PC-3 (cell line): ENCODE data around the gene LRRC3. TPM values are rescaled to one million over a fixed set of nuclear protein-coding genes. Genes with fewer than 3 reads are reported as not detected.

Experiments
- ATAC-seq: fragments of 200-7000 bp; cut with Tn5 transposase; 2 replicates; pipeline ENCODE4 v1.9.1; 2020; ENCODE audit warnings: mild to moderate bottlenecking, moderate library complexity
- BruUV-seq: library from RNA; stranded (reverse); fragments of 400-500 nt; replicated peaks from 2 replicates; lab custom pipeline; 2021; lab: Mats Ljungman, UMichigan
- CTCF ChIA-PET: fragments of 300-600 bp; sonication (Branson Sonifier 250); formaldehyde crosslinking; loops from one replicate; lab custom pipeline; 2022; ENCODE audit warnings: antibody characterized with exemption; lab: Charles Lee
- POLR2A ChIA-PET: fragments of 300-600 bp; sonication (Branson Sonifier 250); formaldehyde crosslinking; loops from one replicate; lab custom pipeline; 2022; ENCODE audit warnings: antibody characterized with exemption; ENCODE audit not compliant: unreplicated experiment; lab: Charles Lee
- DNase-seq: peaks from one replicate; pipeline ENCODE4 v3.0.0-alpha.2; 2015
- H2AFZ ChIP-seq: fragments of 300-600 bp; sonication (generic); 2 replicates; pipeline ENCODE4 v1.6.0; 2016; ENCODE audit warnings: antibody characterized with exemption, low read length
- H3F3A ChIP-seq: fragments of 300-600 bp; sonication (generic); one replicate; pipeline ENCODE4 v1.6.0; 2017; ENCODE audit warnings: antibody characterized with exemption, low read length, control low read depth, mild to moderate bottlenecking; ENCODE audit not compliant: unreplicated experiment
- H3K27ac ChIP-seq: fragments of 300-600 bp; sonication (generic); 2 replicates; pipeline ENCODE4 v1.5.1; 2016; ENCODE audit warnings: mild to moderate bottlenecking, low read length
- H3K27me3 ChIP-seq: fragments of 300-600 bp; sonication (generic); 2 replicates; pipeline ENCODE4 v1.6.1; 2016; ENCODE audit warnings: low read length, mixed read lengths
- H3K36me3 ChIP-seq: fragments of 300-600 bp; sonication (generic); 2 replicates; pipeline ENCODE4 v1.6.1; 2016; ENCODE audit warnings: low read depth, mixed run types, low read length, mixed read lengths
- H3K4me1 ChIP-seq: fragments of 300-600 bp; sonication (generic); 2 replicates; pipeline ENCODE4 v1.5.1; 2016; ENCODE audit warnings: low read length; ENCODE audit not compliant: insufficient read depth
- H3K4me2 ChIP-seq: fragments of 300-600 bp; sonication (generic); 2 replicates; pipeline ENCODE4 v1.6.0; 2016; ENCODE audit warnings: low read length
- H3K4me3 ChIP-seq: fragments of 300-600 bp; sonication (generic); 2 replicates; pipeline ENCODE4 v1.5.1; 2016; ENCODE audit warnings: mild to moderate bottlenecking, low read length, mixed read lengths
- H3K79me2 ChIP-seq: fragments of 300-600 bp; sonication (generic); 2 replicates; pipeline ENCODE4 v1.6.1; 2017; ENCODE audit warnings: low read length, mixed read lengths
- H3K9ac ChIP-seq: fragments of 300-600 bp; sonication (generic); 2 replicates; pipeline ENCODE4 v1.6.0; 2016; ENCODE audit warnings: mild to moderate bottlenecking, low read length
- H3K9me2 ChIP-seq: fragments of 300-600 bp; sonication (generic); replicated peaks from 2 replicates; pipeline ENCODE4 v1.6.1; 2016; ENCODE audit warnings: mixed run types, low read length, mixed read lengths
- H3K9me3 ChIP-seq: fragments of 300-600 bp; sonication (generic); 2 replicates; pipeline ENCODE4 v1.6.1; 2016; ENCODE audit warnings: low read length, mixed read lengths
- H4K20me1 ChIP-seq: fragments of 300-600 bp; sonication (generic); 2 replicates; pipeline ENCODE4 v1.6.1; 2016; ENCODE audit warnings: low read length, mixed read lengths
- EZH2 ChIP-seq: fragments of 300-600 bp; sonication (generic); IDR thresholded peaks from one replicate; pipeline ENCODE4 v1.6.1; 2017; ENCODE audit warnings: antibody characterized with exemption, mild to moderate bottlenecking, low read length; ENCODE audit not compliant: unreplicated experiment
- EZH2phosphoT487 ChIP-seq: fragments of 300-600 bp; sonication (generic); IDR thresholded peaks from 2 replicates; pipeline ENCODE4 v1.6.1; 2018; ENCODE audit warnings: mild to moderate bottlenecking, antibody characterized with exemption, low read length, borderline replicate concordance
- intact Hi-C: fragments of 100-400 bp; cut with micrococcal nuclease; formaldehyde crosslinking; loops from 2 replicates; pipeline ENCODE4 v1.9.0; 2023
- total RNA-seq: library from RNA; depleted of rRNA; stranded (reverse); fragments of >200 nt; gene quantifications from 2 replicates; pipeline ENCODE4 v1.2.3, GENCODE V29; 2014
- TF ChIP-seq, protein P1 (sequence below): fragments of 300-600 bp; sonication (generic); conservative IDR thresholded peaks from 2 replicates; pipeline ENCODE4 v1.5.1; 2017; ENCODE audit warnings: antibody characterized with exemption, low read depth, mild to moderate bottlenecking, low read length

Gene LRRC3
- total RNA-seq, 1 experiment from 2014 or later: 3.1 TPM

DNA sequence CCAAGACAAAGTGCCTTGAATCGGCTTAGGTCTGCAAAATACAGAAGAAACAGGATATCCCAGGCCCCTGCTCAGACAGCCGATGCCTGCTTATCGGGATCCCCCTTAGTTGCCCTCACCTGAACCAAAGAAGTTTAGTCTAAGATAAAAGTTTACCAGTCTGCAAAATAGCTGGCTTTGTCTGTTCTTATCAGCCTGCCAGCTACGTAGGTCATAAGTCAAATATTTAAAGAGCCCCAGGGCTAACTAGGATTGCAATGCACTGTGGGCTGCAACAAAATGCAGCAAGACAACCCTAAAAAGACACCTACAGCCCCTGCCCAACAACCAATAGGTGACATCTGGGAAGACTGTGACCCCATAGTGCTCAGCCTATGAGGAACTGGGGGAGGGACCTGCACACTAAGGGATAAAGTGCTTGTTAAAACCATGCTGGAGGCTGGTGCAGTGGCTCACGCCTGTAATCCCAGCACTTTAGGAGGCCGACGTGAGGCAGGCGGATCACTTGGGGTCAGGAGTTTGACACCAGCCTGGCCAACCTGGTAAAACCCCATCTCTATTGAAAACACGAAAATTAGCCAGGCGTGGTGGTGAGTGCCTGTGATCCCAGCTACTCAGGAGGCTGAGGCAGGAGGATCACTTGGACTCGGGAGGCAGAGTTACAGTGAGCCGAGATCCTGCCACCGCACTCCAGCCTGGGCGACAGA, 27.4 kb downstream of the LRRC3 start:
- peak; percentile 36 for DNase-seq
- H3K4me3 ChIP-seq: no peak overlapping the region
- no peak overlapping the region for H3K4me2 ChIP-seq
- no peaks in the 10 kb centered on the region; the same call in 1 of the 2 replicates for H3K4me1 ChIP-seq
- no peak for TF ChIP-seq EZH2
- no peaks in the 10 kb centered on the region for H4K20me1 ChIP-seq
- no peaks in the 10 kb centered on the region for H3K79me2 ChIP-seq
- POLR2A ChIA-PET: no interaction called here
- peak; percentile 20; the same call in 1 of the 2 replicates for ATAC-seq
- CTCF ChIA-PET: no interaction called here
- intact Hi-C loops: no loop called here
- H3K9ac ChIP-seq: no peak overlapping the region
- BruUV-seq: no TSS peak
- H3K9me2 ChIP-seq: no peaks in the 10 kb centered on the region
- no peaks in the 10 kb centered on the region for H3F3A ChIP-seq
- no peaks in the 10 kb centered on the region for H3K27me3 ChIP-seq
- H3K9me3 ChIP-seq: no peaks in the 10 kb centered on the region
- H3K36me3 ChIP-seq: no peaks in the 10 kb centered on the region
- no peak overlapping the region for H2AFZ ChIP-seq
- no peak overlapping the region for H3K27ac ChIP-seq

DNA sequence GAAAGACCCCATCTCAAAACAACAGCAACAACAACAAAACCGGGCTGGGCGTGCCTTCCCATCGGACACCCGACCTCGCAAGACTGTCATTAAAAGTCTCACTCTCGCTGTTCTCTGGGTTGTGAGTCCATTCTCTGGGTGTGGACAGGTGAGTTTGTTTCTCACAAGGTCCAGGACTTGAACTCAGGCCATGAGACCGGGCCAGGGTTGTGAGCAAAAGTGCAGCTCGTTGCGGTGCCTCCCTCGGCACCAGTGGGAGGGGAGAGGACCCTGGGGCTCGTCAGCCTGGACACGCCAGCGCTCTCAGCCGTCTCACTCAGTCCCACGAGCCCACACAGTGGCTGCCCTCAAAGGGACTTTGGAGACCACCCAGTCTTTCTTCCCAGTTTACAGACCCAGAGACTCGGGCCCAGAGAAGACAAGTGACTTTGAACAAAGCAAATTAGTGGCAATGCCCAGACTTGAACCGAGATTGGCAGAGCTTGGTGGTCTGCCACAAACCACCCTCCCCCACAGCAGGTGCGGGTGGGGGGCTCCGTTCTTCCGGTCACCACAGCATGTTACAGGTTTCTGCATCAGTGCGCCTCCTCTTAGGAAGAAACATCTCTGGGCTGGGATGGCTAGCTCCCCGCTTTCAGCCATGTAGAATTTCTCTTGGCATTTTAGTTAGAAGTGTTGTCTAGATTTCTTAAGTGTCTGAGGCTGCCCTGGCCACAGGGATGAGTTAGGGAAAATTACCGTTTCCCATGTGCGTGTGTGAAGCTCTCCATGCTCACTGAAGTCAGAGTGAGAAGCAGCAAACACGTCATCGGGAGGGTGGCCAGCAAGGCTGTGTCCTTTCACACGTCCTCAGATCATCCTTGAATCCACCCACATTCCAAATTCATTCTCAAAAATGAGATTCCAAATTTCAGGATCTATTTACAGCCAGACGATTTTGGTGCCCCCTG, 28.3 kb downstream of the LRRC3 start:
- Histone ChIP-seq H3F3A (no peaks in the 10 kb centered on the region), H3K9ac (no peak overlapping the region), H3K27ac (no peak overlapping the region), H3K4me2 (no peak overlapping the region), H3K36me3 (no peaks in the 10 kb centered on the region), H3K9me3 (no peaks in the 10 kb centered on the region), H3K4me3 (no peak overlapping the region), H4K20me1 (no peaks in the 10 kb centered on the region), H3K79me2 (no peaks in the 10 kb centered on the region), H3K9me2 (no peaks in the 10 kb centered on the region), H2AFZ (no peak overlapping the region), H3K27me3 (no peaks in the 10 kb centered on the region), H3K4me1 (no peaks in the 10 kb centered on the region; the same call in 1 of the 2 replicates)
- TF ChIP-seq, protein P1, sequence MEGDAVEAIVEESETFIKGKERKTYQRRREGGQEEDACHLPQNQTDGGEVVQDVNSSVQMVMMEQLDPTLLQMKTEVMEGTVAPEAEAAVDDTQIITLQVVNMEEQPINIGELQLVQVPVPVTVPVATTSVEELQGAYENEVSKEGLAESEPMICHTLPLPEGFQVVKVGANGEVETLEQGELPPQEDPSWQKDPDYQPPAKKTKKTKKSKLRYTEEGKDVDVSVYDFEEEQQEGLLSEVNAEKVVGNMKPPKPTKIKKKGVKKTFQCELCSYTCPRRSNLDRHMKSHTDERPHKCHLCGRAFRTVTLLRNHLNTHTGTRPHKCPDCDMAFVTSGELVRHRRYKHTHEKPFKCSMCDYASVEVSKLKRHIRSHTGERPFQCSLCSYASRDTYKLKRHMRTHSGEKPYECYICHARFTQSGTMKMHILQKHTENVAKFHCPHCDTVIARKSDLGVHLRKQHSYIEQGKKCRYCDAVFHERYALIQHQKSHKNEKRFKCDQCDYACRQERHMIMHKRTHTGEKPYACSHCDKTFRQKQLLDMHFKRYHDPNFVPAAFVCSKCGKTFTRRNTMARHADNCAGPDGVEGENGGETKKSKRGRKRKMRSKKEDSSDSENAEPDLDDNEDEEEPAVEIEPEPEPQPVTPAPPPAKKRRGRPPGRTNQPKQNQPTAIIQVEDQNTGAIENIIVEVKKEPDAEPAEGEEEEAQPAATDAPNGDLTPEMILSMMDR: no peak
- TF ChIP-seq EZH2phosphoT487 (no peak), EZH2 (no peak)
- CTCF ChIA-PET: no interaction called here
- DNase-seq (no peak), ATAC-seq (no peak)
- intact Hi-C loops: no loop called here
- POLR2A ChIA-PET: no interaction called here
- BruUV-seq: no TSS peak

DNA sequence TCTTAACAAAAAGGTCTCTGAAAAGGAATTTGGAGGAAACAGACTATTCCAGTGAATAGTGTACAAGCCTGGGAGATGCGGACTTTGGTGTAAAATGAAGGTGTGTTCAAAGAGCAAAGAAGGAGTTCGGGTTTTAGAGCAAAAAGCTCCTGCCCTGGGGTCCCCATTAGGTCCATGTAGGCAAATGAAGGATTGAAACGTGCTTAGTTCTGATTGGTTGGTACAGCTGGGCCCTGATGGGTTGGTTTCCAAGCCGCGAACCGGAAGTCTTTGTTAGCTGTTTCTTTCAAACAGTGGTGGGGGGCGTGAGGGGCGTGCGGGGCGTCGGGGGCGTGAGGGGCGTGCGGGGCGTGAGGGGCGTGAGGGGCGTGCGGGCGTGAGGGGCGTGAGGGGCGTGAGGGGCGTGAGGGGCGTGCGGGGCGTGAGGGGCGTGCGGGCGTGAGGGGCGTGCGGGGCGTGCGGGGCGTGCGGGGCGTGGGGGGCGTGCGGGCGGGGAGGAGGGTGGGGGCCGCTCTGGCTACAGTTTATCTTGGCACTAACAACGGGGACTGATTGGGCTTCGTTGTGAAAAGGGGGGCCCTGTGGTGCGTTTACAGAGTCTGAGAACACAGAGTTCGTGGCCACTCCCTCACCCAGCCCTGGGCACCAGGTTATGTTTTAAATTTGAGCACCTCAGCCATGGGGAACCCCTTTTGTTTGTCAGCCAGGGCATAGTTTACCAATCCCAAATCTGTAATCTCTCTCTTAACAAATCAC, 29.4 kb downstream of the LRRC3 start:
- ChIA-PET POLR2A (no interaction called here), CTCF (no interaction called here)
- Histone ChIP-seq H3F3A (no peaks in the 10 kb centered on the region), H3K4me2 (no peak overlapping the region), H3K27me3 (no peaks in the 10 kb centered on the region), H4K20me1 (no peaks in the 10 kb centered on the region), H3K9ac (no peak overlapping the region), H3K9me2 (no peaks in the 10 kb centered on the region), H3K4me3 (no peak overlapping the region), H3K36me3 (no peaks in the 10 kb centered on the region), H2AFZ (no peak overlapping the region), H3K9me3 (no peaks in the 10 kb centered on the region), H3K79me2 (no peaks in the 10 kb centered on the region), H3K4me1 (no peaks in the 10 kb centered on the region; the same call in 1 of the 2 replicates), H3K27ac (no peak overlapping the region)
- TF ChIP-seq, protein P1: no peak
- TF ChIP-seq EZH2: no peak
- intact Hi-C loops: no loop called here
- BruUV-seq: no TSS peak
- no peak for ATAC-seq
- DNase-seq: no peak
